Sciatic nerve (tissue), 2 donors: ENCODE results near the gene ROCK2. TPM values are rescaled to one million over a fixed set of nuclear protein-coding genes. Genes with fewer than 3 reads are reported as not detected.

Experiments used
- ATAC-seq: fragments of 200-7000 bp; cut with Tn5 transposase; one replicate; pipeline ENCODE4 v1.9.1; 2020; ENCODE audit warnings: mild to moderate bottlenecking, moderate library complexity
- DNase-seq: peaks from one replicate; pipeline ENCODE4 v3.0.0-alpha.2; 2020; ENCODE audit warnings: low spot score
- intact Hi-C: fragments of 100-400 bp; cut with DNase I; formaldehyde crosslinking; loops from one replicate; pipeline ENCODE4 v1.14.2; 2022
- total RNA-seq: library from RNA; stranded (reverse); fragmentation: NEBNext Ultra II Directional; extraction: Animal tissue kit (Norgen Biotek cat#: 25700); gene quantifications from one replicate; pipeline ENCODE4 v1.2.1, GENCODE V29; 2021
- donor health status: DM: no; HTN: no; CAD: no.
- donor health status: DM: no; HTN: no; CAD: no.

ROCK2 gene
- total RNA-seq, 1 donor from 2014 or later = 91.6 TPM

- DNase-seq (no peak), ATAC-seq (no peak)
- intact Hi-C loops = no loop called here
These were observed 121.6 kb downstream of the ROCK2 start for GRCh38 chr2:11222845-11223244.

GRCh38 chr2:11220445-11220844 lies 124.0 kb downstream of the ROCK2 start:
- DNase-seq (no peak), ATAC-seq (no peak)
- intact Hi-C loops = no loop called here

GRCh38 chr2:11215407-11215806 lies 129.0 kb downstream of the ROCK2 start:
- DNase-seq (no peak), ATAC-seq (no peak)
- intact Hi-C loops = no loop called here

- ATAC-seq (no peak), DNase-seq (no peak)
- intact Hi-C loops = no loop called here
These were observed 129.7 kb downstream of the ROCK2 start for GRCh38 chr2:11214770-11215169.

GRCh38 chr2:11213975-11214374 lies 130.5 kb downstream of the ROCK2 start:
- ATAC-seq (no peak), DNase-seq (no peak)
- intact Hi-C loops = no loop called here

- intact Hi-C loops = no loop called here
- ATAC-seq = no peak
These were observed 131.3 kb downstream of the ROCK2 start for GRCh38 chr2:11213090-11213638.

GRCh38 chr2:11212645-11213044 lies 131.8 kb downstream of the ROCK2 start:
- DNase-seq (no peak), ATAC-seq (no peak)
- intact Hi-C loops = no loop called here

More at GRCh38 chr2:11213090-11213638, 131.3 kb downstream of the ROCK2 start:
- DNase-seq = no peak

GRCh38 chr2:11208083-11208482 lies 136.4 kb downstream of the ROCK2 start:
- no peak for ATAC-seq
- no peak for DNase-seq
- intact Hi-C loops = no loop called here

- ATAC-seq (no peak), DNase-seq (no peak)
- intact Hi-C loops = no loop called here
These were observed 141.0 kb downstream of the ROCK2 start for GRCh38 chr2:11203480-11203879.

- DNase-seq (no peak), ATAC-seq (no peak)
- intact Hi-C loops = no loop called here
These were observed 142.5 kb downstream of the ROCK2 start for GRCh38 chr2:11201969-11202368.

GRCh38 chr2:11200651-11201050 lies 143.8 kb downstream of the ROCK2 start:
- no peak for DNase-seq
- intact Hi-C loops = no loop called here
- ATAC-seq = no peak

- intact Hi-C loops = no loop called here
- no peak for ATAC-seq
- DNase-seq = no peak
These were observed 148.2 kb downstream of the ROCK2 start for GRCh38 chr2:11196246-11196645.

- ATAC-seq (no peak), DNase-seq (no peak)
- intact Hi-C loops = no loop called here
These were observed 156.7 kb downstream of the ROCK2 start for GRCh38 chr2:11187731-11188130.

GRCh38 chr2:11187083-11187619 lies 157.3 kb downstream of the ROCK2 start:
- intact Hi-C loops = no loop called here
- DNase-seq = no peak
- no peak for ATAC-seq

- DNase-seq (no peak), ATAC-seq (no peak)
- intact Hi-C loops = no loop called here
These were observed 158.3 kb downstream of the ROCK2 start for GRCh38 chr2:11186145-11186544.

GRCh38 chr2:11182951-11183350 lies 161.5 kb downstream of the ROCK2 start:
- ATAC-seq (no peak), DNase-seq (no peak)
- intact Hi-C loops = no loop called here

GRCh38 chr2:11180653-11181052 lies 163.8 kb downstream of the ROCK2 start:
- intact Hi-C loops = no loop called here
- ATAC-seq = no peak
- no peak for DNase-seq

- intact Hi-C loops = no loop called here
These were observed 164.5 kb downstream of the ROCK2 start for GRCh38 chr2:11179899-11180298.

GRCh38 chr2:11179196-11179595 lies 165.2 kb downstream of the ROCK2 start:
- intact Hi-C loops = no loop called here
- no peak for ATAC-seq
- DNase-seq = no peak

More at GRCh38 chr2:11179899-11180298, 164.5 kb downstream of the ROCK2 start:
- DNase-seq (no peak), ATAC-seq (no peak)

GRCh38 chr2:11177871-11178690 lies 166.4 kb downstream of the ROCK2 start:
- ATAC-seq (no peak), DNase-seq (no peak)
- intact Hi-C loops = no loop called here
